Neural crest cell (in vitro differentiated cells): ENCODE data around the gene KRTAP5-2. TPM values are rescaled to one million over a fixed set of nuclear protein-coding genes. Genes with fewer than 3 reads are reported as not detected.

Experiments
- DNase-seq: peaks from one replicate; pipeline ENCODE4 v3.0.0; 2021; ENCODE audit warnings: low read depth, mixed read lengths, low spot score
- H3K27ac Mint-ChIP-seq: one replicate; pipeline ENCODE4 v1.8.0; 2021; ENCODE audit warnings: mild to moderate bottlenecking, mixed read lengths; ENCODE audit not compliant: unreplicated experiment
- H3K27me3 Mint-ChIP-seq: 2 replicates; pipeline ENCODE4 v1.8.0; 2021; ENCODE audit warnings: low read depth, mild to moderate bottlenecking, mixed read lengths
- H3K36me3 Mint-ChIP-seq: 2 replicates; pipeline ENCODE4 v1.8.0; 2021; ENCODE audit warnings: low read depth, mild to moderate bottlenecking, mixed read lengths
- H3K4me1 Mint-ChIP-seq: 2 replicates; pipeline ENCODE4 v1.8.0; 2021; ENCODE audit warnings: mixed read lengths
- H3K4me3 Mint-ChIP-seq: one replicate; pipeline ENCODE4 v1.8.0; 2021; ENCODE audit warnings: mild to moderate bottlenecking, mixed read lengths
- H3K9me3 Mint-ChIP-seq: 2 replicates; pipeline ENCODE4 v1.8.0; 2021; ENCODE audit warnings: mixed read lengths
- total RNA-seq: library from RNA; stranded (reverse); gene quantifications from 2 replicates; pipeline ENCODE4 v1.2.1, GENCODE V29; 2021
- TF ChIP-seq, protein P1 (sequence below): fragments of 200-600 bp; sonication (generic); conservative IDR thresholded peaks from 2 replicates; pipeline ENCODE4 v1.5.0; 2021; ENCODE audit warnings: antibody characterized with exemption, mild to moderate bottlenecking

KRTAP5-2 gene
- total RNA-seq, 1 donor from 2014 or later = not detected

DNA sequence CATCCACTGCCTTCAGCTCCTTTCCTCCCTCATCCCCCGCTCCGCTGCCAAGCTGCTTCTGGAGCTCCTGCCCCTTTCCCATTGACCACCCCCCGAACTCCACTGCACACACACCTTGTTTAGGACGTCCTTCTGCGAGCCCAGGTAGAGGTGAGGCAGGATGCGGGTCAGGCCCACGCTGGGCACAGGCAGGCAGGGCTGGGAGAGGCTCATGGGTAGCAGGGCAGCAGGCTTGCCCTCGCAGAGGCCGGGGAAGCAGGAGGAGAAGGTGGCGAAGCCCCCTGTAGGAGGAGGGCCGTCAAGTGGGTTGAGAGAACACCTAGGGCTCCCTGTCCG is 39.4 kb downstream of the KRTAP5-2 start:
- TF ChIP-seq, protein P1, sequence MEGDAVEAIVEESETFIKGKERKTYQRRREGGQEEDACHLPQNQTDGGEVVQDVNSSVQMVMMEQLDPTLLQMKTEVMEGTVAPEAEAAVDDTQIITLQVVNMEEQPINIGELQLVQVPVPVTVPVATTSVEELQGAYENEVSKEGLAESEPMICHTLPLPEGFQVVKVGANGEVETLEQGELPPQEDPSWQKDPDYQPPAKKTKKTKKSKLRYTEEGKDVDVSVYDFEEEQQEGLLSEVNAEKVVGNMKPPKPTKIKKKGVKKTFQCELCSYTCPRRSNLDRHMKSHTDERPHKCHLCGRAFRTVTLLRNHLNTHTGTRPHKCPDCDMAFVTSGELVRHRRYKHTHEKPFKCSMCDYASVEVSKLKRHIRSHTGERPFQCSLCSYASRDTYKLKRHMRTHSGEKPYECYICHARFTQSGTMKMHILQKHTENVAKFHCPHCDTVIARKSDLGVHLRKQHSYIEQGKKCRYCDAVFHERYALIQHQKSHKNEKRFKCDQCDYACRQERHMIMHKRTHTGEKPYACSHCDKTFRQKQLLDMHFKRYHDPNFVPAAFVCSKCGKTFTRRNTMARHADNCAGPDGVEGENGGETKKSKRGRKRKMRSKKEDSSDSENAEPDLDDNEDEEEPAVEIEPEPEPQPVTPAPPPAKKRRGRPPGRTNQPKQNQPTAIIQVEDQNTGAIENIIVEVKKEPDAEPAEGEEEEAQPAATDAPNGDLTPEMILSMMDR = no peak
- Mint-ChIP-seq H3K9me3 (no peaks in the 10 kb centered on the region), H3K4me1 (no peaks in the 10 kb centered on the region), H3K4me3 (no peak overlapping the region), H3K27me3 (peaks cover 11% of the 10 kb centered on the region), H3K36me3 (no peaks in the 10 kb centered on the region), H3K27ac (no peak overlapping the region)
- no peak for DNase-seq

DNA sequence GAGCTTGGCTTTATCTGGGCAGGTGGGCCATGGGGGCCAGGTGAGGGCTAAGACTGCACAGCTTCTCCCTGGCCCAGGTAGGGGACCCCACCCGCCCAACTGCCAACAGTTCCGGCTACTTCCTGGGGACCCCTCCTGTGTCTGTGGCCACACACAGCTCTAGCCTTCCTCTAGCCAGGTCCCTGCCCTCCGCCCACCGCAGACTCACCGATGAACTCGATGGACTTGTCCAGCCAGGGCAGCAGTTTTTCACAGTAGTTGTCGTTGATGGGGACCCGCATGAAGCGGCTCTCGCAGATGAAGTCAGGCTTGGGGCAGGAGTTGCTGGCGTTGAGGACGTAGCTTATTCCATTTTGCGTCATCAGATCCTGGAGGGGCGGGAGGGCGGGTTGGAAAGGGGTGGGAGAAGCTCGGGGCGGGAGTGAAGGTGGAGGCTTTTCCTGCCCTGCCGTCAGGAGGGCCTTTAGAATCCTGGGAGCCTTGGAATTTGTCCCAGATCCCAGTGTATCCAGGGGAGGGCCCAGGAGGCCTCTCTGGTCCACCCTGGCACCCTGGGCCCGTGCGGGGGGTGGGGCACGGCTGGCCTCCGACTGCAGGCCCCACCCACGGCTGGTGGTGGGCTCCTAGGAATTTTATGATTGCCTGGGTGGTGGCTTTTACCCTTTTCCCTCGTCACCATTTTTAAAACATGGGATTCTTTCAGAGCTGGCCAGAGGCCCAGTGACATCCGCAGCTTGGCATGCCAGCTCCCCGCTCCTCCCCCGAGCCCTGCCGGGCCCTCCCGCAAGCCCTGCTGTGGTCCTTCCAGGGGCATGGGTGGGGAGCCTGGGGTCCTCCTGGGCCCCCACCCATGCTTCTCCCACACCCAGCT is 40.0 kb downstream of the KRTAP5-2 start:
- Mint-ChIP-seq H3K36me3 (no peaks in the 10 kb centered on the region), H3K4me3 (no peak overlapping the region), H3K27me3 (peaks cover 17% of the 10 kb centered on the region), H3K9me3 (no peaks in the 10 kb centered on the region), H3K4me1 (no peaks in the 10 kb centered on the region), H3K27ac (peak overlapping the region; percentile 27)
- no peak for DNase-seq
- TF ChIP-seq, protein P1 = no peak

DNA sequence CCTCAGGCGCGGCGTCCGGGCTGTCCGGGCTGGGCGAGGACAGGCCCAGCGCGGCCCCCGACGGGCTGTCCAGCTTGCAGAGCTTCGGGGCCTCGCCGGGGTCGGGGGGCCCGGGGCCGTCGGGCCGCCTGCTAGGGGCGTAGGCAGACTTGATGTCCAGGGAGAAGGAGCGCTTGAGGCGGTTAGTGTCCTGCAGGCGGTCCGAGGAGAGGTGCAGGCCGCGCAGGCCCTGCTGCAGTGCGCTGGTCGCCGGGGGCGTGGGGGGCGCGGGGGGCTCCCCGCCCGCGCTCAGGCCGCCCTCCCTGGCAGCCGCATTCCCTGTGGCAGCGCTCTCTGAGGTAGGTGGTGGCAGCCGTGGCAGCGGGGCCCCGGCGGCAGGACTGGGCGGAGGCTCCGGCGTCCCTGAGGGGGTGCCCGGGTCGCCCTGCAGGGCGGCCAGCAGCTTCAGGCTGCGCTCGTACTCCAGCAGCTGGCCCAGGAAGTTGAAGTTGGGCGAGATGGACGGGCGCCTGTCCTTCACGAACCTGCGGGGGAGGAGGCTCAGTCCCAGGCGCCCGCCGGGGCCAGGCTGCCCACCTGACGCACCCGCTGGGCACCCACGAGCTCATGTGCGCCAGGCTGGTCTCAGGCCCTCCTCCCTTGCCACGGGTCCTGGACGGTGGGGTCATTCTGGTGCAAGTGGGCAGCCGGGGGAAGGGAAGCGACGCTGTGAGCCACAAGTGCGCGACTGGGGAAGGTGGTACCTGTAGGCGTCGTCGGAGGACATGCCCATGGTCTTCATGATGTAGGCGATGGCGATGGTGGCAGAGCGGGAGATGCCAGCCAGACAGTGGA is 40.8 kb downstream of the KRTAP5-2 start:
- H3K27me3 Mint-ChIP-seq = peaks cover 20% of the 10 kb centered on the region
- no peaks in the 10 kb centered on the region for H3K9me3 Mint-ChIP-seq
- no peak overlapping the region for H3K4me3 Mint-ChIP-seq
- H3K27ac Mint-ChIP-seq = peak overlapping the region; percentile 27
- DNase-seq = no peak
- TF ChIP-seq, protein P1 = no peak
- H3K36me3 Mint-ChIP-seq = no peaks in the 10 kb centered on the region
- H3K4me1 Mint-ChIP-seq = no peaks in the 10 kb centered on the region

DNA sequence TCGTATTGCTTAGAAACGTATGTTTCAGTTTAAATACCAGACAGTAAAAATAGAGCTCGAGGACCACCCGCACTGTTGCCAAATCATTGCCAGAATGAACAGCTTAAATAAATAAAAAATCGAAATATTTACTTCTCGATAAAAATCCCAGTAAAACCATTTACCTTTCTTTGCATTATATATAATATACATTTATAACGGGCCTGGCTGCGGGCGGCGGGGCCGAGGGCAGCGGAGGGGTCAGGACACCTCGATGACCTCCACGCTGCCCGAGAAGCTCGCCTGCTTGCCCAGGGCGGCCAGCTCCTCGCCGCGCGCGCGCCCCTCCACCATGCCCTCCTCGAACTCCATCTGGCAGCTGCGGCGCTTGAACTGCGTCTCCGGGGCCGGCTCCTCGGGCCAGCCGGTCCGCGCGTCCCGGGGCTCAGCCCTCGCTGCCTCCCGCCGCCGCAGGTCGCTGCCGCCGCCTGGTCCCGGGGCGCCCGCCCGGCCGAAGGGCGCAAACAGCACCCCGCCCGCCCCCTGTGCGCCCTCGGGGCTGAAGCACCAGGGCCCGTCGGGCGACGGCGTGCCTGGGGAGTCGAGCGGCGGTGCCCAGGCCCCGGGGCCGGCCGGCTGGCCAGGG is 41.7 kb downstream of the KRTAP5-2 start:
- Mint-ChIP-seq H3K36me3 (no peaks in the 10 kb centered on the region), H3K4me1 (no peaks in the 10 kb centered on the region), H3K27me3 (peaks cover 19% of the 10 kb centered on the region), H3K27ac (no peak overlapping the region), H3K9me3 (no peaks in the 10 kb centered on the region), H3K4me3 (no peak overlapping the region)
- TF ChIP-seq, protein P1 = no peak
- no peak for DNase-seq

DNA sequence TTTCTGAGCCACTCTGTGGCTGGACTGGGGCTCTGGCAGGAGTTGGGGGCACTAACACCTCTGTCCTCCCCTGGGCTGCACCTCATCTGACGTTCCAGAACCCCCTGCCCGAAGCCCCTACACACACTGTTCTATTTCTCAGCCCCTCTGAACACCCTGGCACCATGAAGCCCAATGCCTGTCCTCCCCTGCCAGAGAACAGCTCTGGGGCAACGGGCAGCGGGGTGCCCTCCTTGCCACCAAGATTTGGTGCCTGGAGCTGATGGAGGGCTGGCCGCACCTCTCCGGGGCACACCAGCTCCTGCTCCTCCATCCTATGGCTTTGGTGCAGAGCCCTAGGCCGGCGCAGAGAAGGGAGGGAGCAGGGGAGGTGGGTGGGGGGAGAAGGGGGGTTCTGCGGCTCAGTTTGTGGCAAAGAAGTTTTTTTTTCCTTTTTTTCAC is 42.4 kb downstream of the KRTAP5-2 start:
- TF ChIP-seq, protein P1 = no peak
- DNase-seq = no peak
- H3K27me3 Mint-ChIP-seq = peaks cover 19% of the 10 kb centered on the region
- H3K9me3 Mint-ChIP-seq = no peaks in the 10 kb centered on the region
- H3K4me3 Mint-ChIP-seq = no peak overlapping the region
- H3K27ac Mint-ChIP-seq = no peak overlapping the region
- no peaks in the 10 kb centered on the region for H3K4me1 Mint-ChIP-seq
- no peaks in the 10 kb centered on the region for H3K36me3 Mint-ChIP-seq
